GM12875 (cell line): Measurements from ENCODE around the gene CNOT1.
A peak's percentile ranks its signal among the peaks of the same experiment; 100 is the strongest.

Source experiments
- H3K4me3 ChIP-seq: one replicate; pipeline ENCODE4 v1.5.1; 2011; ENCODE audit warnings: low read depth, low read length, control low read depth
- CTCF ChIP-seq: IDR thresholded peaks from 2 replicates; pipeline ENCODE4 v1.5.1; 2011; ENCODE audit warnings: low read depth, mild to moderate bottlenecking, control low read depth, inconsistent platforms, low read length, moderate library complexity, borderline replicate concordance; ENCODE audit not compliant: insufficient read depth

The CNOT1 gene

GRCh38 chr16:58488531-58488930 is 141.1 kb downstream of the CNOT1 start:
- no peak for TF ChIP-seq CTCF
- no peak overlapping the region for H3K4me3 ChIP-seq

GRCh38 chr16:58487566-58488351 is 141.9 kb downstream of the CNOT1 start:
- TF ChIP-seq CTCF, result peak; percentile 93
- no peak overlapping the region for H3K4me3 ChIP-seq

- H3K4me3 ChIP-seq, result no peak overlapping the region
- TF ChIP-seq CTCF, result no peak
Measured at GRCh38 chr16:58485184-58485887, 144.3 kb downstream of the CNOT1 start.

GRCh38 chr16:58481931-58482330 is 147.7 kb downstream of the CNOT1 start:
- H3K4me3 ChIP-seq, result no peak overlapping the region

GRCh38 chr16:58481226-58481869 is 148.3 kb downstream of the CNOT1 start:
- TF ChIP-seq CTCF, result no peak
- no peak overlapping the region for H3K4me3 ChIP-seq

More at GRCh38 chr16:58481931-58482330, 147.7 kb downstream of the CNOT1 start:
- TF ChIP-seq CTCF, result no peak

GRCh38 chr16:58478427-58478826 is 151.2 kb downstream of the CNOT1 start:
- H3K4me3 ChIP-seq, result no peak overlapping the region
- TF ChIP-seq CTCF, result no peak

- H3K4me3 ChIP-seq, result no peak overlapping the region
- TF ChIP-seq CTCF, result no peak
Measured at GRCh38 chr16:58476791-58477190, 152.8 kb downstream of the CNOT1 start.
